Lung (tissue), 16 donors: Measurements from ENCODE around the gene NEURL4. TPM values are rescaled to one million over a fixed set of nuclear protein-coding genes. Genes with fewer than 3 reads are reported as not detected.
A peak's percentile ranks its signal among the peaks of the same experiment; 100 is the strongest.

ENCODE experiments used
- ATAC-seq: fragments of 200-7000 bp; cut with Tn5 transposase; one replicate; pipeline ENCODE4 v1.9.1; 2020; ENCODE audit warnings: moderate number of reproducible peaks; ENCODE audit not compliant: insufficient read depth, low FRiP score
- DNase-seq, 3 donors: peaks; one replicate each; pipeline ENCODE4 v3.0.0-alpha.2; 2013 to 2017
- H3K27ac ChIP-seq, 2 donors: one replicate each; pipeline ENCODE4 v1.5.1; 2013; ENCODE audit warnings: mild to moderate bottlenecking in 2 of 2, moderate library complexity in 2 of 2, control low read depth in 1 of 2, inconsistent platforms in 1 of 2, low read depth in 1 of 2, low read length in 1 of 2
- H3K27me3 ChIP-seq, 3 donors: one replicate each; pipeline ENCODE4 v1.5.1; 2013; ENCODE audit warnings: low read length in 2 of 3; ENCODE audit not compliant: control insufficient read depth in 3 of 3, insufficient read depth in 3 of 3
- H3K36me3 ChIP-seq, 4 donors: one replicate each; pipeline ENCODE4 v1.5.1; 2013; ENCODE audit warnings: low read length in 4 of 4, mild to moderate bottlenecking in 1 of 4, moderate library complexity in 1 of 4; ENCODE audit not compliant: control insufficient read depth in 4 of 4, insufficient read depth in 4 of 4
- H3K4me1 ChIP-seq, 5 donors: one replicate each; pipeline ENCODE4 v1.5.1; 2013; ENCODE audit warnings: low read length in 5 of 5, mild to moderate bottlenecking in 2 of 5, moderate library complexity in 1 of 5; ENCODE audit not compliant: control insufficient read depth in 5 of 5, insufficient read depth in 5 of 5
- H3K4me3 ChIP-seq: one replicate; pipeline ENCODE4 v1.5.1; 2013; ENCODE audit warnings: mild to moderate bottlenecking, control low read depth, moderate library complexity
- H3K9ac ChIP-seq, 2 donors: one replicate each; pipeline ENCODE4 v1.5.1; 2013; ENCODE audit warnings: low read length in 2 of 2, control low read depth in 1 of 2; ENCODE audit not compliant: insufficient read depth in 1 of 2
- H3K9me3 ChIP-seq, 4 donors: one replicate each; pipeline ENCODE4 v1.5.1; 2013; ENCODE audit warnings: low read length in 3 of 4, mild to moderate bottlenecking in 1 of 4, moderate library complexity in 1 of 4; ENCODE audit not compliant: control insufficient read depth in 4 of 4, insufficient read depth in 3 of 4
- WGBS, 2 donors: extraction: QIAGEN DNeasy Blood & Tissue Kit; methylation state at CpG; one replicate each; pipeline ENCODE4 v1.1.7; 2013; 5-methylcytosine and 5-hydroxymethylcytosine counted together
- long read RNA-seq, 5 donors: transcript quantifications; one replicate each; lab custom pipeline, GENCODE V29; 2026
- polyA plus RNA-seq, 2 donors: library from polyadenylated mRNA; stranded (reverse); fragments of 200-250 nt; gene quantifications; one replicate each; pipeline ENCODE4 v1.2.1, GENCODE V29; 2013
- total RNA-seq, 2 donors: library from RNA; depleted of rRNA in 1 of 2; stranded (reverse); fragments of >200 nt in 1 of 2; gene quantifications; one replicate each; pipeline ENCODE4 v1.2.1, GENCODE V29; 2014 to 2021
- TF ChIP-seq, protein P1 (sequence below): IDR thresholded peaks from 2 replicates; pipeline ENCODE4 v1.5.1; 2012; ENCODE audit warnings: mild to moderate bottlenecking; ENCODE audit errors: control extremely low read depth, extremely low read depth
- donor health status: control.
- donor health status: control.
- donor health status: Bipolar disorder and iron deficiency.
- donor health status: healthy.
- donor health status: DM: yes; HTN: yes; CAD: no.

The NEURL4 gene
- total RNA-seq (10 to 100 TPM; 21.7 to 33.9 TPM), polyA plus RNA-seq (10 to 100 TPM; 17.3 to 27.0 TPM)
- long read RNA-seq, donor 1, partial matches to known transcripts, result 5 of 7 reads
- long read RNA-seq, donor 1, other reads (novel, unspliced or antisense), result 0 of 7 reads
- long read RNA-seq, donor 2, result 0 reads
- long read RNA-seq, donor 3, result 0 reads
- long read RNA-seq, donor 4, result 0 reads
- long read RNA-seq, donor 5, partial matches to known transcripts, result 0 of 1 reads
- long read RNA-seq, donor 5, other reads (novel, unspliced or antisense), result 0 of 1 reads

DNA sequence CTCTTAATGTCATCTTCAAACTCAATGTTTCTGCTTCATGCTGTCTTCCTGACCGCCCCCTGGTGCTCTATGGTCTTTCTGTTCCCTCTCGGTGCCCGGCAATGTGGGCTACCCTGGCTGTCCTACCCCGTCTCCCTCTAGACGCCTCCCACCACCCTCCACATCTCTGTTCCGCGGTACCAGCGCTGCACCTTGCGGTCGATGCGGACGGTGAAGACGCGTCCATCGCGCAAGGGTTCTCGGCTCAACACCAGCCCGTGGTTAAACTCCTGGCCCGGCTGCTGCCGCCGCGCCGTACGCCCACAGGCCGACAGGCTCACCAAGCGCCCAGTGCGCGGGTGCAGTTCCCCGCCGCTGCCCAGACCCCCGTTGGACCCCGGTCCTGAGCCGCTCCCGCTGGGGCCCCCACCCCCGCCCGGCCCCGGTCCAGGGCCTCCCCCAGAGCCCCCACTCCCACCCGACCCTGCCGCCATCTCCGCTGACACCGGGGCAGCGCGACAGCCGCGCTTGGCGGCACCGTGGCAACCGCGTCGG is at the start of gene NEURL4:
Gene NEURL4 (minus strand): TSS at position 496 of the 534 bp plus-strand sequence. CDS start 23 bp downstream, at position 473.
- no peaks in the 10 kb centered on the region for H3K27me3 ChIP-seq
- WGBS, 2 donors, result 1% methylated on average over 44 to 50 of the region's 50 CpGs
- H3K4me3 ChIP-seq, result peak within 1 kb of the TSS; percentile 83
- peak within 1 kb of the TSS; percentile 82 to 94 for H3K27ac ChIP-seq
- no peak for ATAC-seq
- TF ChIP-seq, protein P1, sequence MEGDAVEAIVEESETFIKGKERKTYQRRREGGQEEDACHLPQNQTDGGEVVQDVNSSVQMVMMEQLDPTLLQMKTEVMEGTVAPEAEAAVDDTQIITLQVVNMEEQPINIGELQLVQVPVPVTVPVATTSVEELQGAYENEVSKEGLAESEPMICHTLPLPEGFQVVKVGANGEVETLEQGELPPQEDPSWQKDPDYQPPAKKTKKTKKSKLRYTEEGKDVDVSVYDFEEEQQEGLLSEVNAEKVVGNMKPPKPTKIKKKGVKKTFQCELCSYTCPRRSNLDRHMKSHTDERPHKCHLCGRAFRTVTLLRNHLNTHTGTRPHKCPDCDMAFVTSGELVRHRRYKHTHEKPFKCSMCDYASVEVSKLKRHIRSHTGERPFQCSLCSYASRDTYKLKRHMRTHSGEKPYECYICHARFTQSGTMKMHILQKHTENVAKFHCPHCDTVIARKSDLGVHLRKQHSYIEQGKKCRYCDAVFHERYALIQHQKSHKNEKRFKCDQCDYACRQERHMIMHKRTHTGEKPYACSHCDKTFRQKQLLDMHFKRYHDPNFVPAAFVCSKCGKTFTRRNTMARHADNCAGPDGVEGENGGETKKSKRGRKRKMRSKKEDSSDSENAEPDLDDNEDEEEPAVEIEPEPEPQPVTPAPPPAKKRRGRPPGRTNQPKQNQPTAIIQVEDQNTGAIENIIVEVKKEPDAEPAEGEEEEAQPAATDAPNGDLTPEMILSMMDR, result no peak
- H3K9ac ChIP-seq, result peak within 1 kb of the TSS; percentile 55 to 93
- peaks cover 0 to 18% (median 3%) of the 10 kb centered on the region in 5 donors for H3K4me1 ChIP-seq
- peaks cover 0 to 18% (median 3%) of the 10 kb centered on the region in 4 donors for H3K36me3 ChIP-seq
- no peaks in the 10 kb centered on the region for H3K9me3 ChIP-seq
- no peak for DNase-seq

DNA sequence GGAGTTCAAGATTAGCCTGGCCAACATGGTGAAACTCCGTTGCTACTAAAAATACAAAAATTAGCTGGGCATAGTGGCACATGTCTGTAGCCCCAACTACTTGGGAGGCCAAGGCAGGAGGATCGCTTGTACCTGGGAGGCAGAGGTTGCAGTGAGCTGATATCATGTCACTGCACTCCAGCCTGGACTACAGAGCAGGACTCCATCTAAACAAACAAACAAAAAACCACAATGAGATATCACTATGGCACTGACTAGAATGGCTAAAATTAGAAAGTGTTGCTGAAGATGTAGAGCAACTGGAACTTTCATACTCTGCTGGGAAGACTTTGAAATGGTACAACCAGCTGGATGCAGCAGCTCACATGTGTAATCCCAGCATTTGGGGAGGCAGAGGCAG is 45.2 kb upstream of the NEURL4 start:
- TF ChIP-seq, protein P1, result no peak
- peaks cover 0 to 1% (median 0%) of the 10 kb centered on the region in 5 donors for H3K4me1 ChIP-seq
- no peaks in the 10 kb centered on the region for H3K9me3 ChIP-seq
- 86 to 92% methylated on average over 2 of the region's 2 CpGs for WGBS, 2 donors
- H3K36me3 ChIP-seq, result no peaks in the 10 kb centered on the region
- H3K27me3 ChIP-seq, result no peaks in the 10 kb centered on the region
- no peak overlapping the region for H3K9ac ChIP-seq
- no peak overlapping the region for H3K27ac ChIP-seq
- no peak for ATAC-seq
- DNase-seq, result no peak
- no peak overlapping the region for H3K4me3 ChIP-seq

- Histone ChIP-seq H3K4me3 (no peak overlapping the region), H3K27me3 (no peaks in the 10 kb centered on the region), H3K9ac (no peak overlapping the region), H3K9me3 (no peaks in the 10 kb centered on the region), H3K4me1 (peaks cover 0 to 1% (median 0%) of the 10 kb centered on the region in 5 donors), H3K36me3 (no peaks in the 10 kb centered on the region), H3K27ac (no peak overlapping the region)
- WGBS, 2 donors, result 88 to 94% methylated on average over 4 of the region's 4 CpGs
- DNase-seq (no peak), ATAC-seq (no peak)
- TF ChIP-seq, protein P1, result no peak
Measured at GRCh38 chr17:7370853-7371252, 41.7 kb upstream of the NEURL4 start.
